Stimulated activated CD8-positive, alpha-beta memory T cell treated with anti-CD3 and anti-CD28 coated beads, Interleukin-7, amount 100 ng/mL, for 24 hours (primary cell): ENCODE data around the gene TMOD4.

Experiments
- DNase-seq: peaks from one replicate; pipeline ENCODE4 v3.0.0-alpha.2; 2020; ENCODE audit warnings: low read depth

Gene TMOD4

DNA sequence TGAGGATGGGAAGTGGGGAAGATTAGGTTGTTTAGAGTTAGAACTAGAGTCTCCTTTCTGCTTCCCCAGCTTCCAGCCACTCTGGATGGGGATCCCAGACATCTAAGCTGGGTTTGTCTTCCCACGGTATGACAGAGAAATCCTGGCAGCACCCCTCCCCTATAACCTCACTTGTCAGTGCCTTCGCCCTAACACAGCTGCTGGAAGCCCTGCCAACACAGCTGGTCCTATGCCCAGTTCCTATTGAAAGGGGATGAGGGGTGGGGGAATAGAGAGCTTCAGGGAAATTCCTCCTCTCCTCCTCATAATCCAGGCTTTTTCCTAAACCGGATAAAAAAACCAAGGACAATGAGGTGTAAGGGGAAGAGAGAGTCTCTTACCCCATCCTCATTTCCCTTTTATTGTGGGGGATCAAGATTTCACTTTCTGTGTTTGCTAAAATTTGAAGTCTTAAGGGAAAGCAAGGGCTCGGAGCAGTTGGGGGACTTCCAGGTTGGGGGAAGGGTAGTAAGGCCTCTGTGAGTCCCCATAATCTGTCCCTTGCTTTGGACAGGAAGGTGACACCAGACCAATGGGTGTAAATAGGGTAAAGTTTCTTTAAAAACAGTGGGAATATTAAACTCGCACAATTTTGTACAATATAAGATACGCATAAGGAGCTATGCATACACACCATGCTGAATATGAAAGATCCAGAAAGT is 590 bp downstream of the TMOD4 start:
- no peak for DNase-seq

DNA sequence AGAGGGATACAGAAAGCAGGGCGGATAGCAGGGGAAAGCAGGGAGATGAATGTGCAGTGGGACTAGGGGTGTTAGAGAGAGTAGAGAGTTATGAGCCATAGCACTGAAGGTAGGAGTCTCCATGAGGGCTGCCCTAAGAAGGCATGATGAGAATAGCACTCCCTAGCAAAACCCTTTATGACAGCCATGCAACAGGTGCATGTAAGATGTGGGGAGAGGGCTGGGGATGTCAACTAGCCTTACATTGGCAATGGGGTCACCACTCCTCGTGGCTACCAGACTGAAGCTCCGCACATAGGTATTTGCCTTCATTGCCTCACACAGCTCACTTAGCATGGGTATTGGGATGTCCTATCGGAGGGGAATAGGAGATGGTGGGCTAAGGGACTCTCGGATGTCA is 4.6 kb downstream of the TMOD4 start:
- no peak for DNase-seq

- DNase-seq = no peak
Observed at GRCh38 chr1:151167116-151167515, 8.7 kb downstream of the TMOD4 start.

GRCh38 chr1:151166505-151166956 is 9.2 kb downstream of the TMOD4 start:
- no peak for DNase-seq

GRCh38 chr1:151165738-151166504 is 9.9 kb downstream of the TMOD4 start, which contains the start of the genes LYSMD1 and SCNM1:
TSS of gene LYSMD1 (minus strand) at chr1:151165902. CDS start at chr1:151165258, 644 bp downstream.
TSS of gene SCNM1 (plus strand) at chr1:151166144. CDS start at chr1:151166153, 9 bp downstream.
- DNase-seq = peak; percentile 88

DNA sequence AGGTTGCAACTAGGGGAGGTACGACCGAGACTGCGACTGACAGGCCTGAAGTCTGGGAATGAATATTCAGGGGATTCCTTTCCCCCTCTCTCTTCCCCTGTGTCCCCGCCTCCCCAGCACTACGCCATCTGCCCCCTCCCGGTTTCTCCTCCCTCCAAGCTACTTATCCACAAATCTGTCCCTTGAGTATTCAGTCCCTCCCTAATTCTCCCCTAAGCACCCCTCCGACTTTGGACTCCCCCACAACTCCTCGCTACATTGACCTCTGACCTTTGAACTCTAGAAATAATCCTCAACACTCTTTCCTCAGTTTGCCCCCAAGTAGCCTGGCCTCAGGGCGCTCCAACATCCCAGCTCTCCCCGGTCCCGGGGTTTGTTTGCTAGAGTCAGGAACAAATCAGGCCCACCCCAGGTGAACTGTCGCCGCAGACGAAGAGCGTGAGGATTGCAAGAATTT is 10.5 kb downstream of the TMOD4 start:
- no peak for DNase-seq

DNA sequence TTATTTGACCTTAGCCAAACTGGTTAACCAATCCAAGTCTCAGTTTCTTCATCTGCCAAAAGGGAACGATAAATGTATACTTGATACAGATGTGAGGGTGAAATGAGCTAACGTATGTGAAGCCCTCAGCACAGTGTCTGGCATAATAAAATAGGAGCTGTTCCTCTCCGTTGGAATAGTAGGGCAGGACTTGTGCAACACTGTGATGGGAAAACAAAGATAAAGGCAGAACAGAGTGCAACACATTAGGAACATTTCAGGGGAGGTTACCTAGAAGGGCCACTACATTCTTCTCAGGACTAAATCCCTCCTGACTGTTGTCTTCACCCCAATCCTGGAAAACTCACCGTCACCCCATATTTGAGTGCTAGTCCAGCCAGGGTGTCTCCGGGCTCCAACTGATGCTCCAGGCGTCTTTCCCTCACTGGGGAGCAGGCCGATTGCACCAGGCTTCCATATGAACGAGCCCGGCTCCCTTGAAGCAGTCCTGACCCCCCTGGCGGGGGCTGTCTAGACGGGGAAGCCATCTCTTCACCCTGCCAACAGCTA is 11.0 kb downstream of the TMOD4 start:
- DNase-seq = no peak

DNA sequence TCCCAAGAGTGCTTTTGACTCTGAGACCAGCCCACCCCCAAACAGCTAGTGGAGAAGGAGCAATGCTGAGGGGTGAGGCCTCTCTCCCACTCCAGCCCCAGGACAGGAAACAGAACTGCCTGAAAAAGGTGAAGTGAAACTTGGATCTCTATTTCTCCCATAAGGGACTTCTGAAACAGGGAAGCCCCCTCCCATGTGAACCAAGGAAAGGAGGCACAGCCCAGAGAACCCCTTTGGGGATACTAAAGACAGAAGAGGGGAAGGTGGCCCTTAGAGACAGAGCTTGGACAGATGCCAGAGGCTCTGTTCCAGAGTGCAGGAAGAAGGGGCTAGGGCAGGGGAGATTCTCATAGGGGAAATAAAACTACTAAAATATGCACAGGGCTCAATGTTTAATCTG is 16.4 kb downstream of the TMOD4 start:
- DNase-seq = no peak

DNA sequence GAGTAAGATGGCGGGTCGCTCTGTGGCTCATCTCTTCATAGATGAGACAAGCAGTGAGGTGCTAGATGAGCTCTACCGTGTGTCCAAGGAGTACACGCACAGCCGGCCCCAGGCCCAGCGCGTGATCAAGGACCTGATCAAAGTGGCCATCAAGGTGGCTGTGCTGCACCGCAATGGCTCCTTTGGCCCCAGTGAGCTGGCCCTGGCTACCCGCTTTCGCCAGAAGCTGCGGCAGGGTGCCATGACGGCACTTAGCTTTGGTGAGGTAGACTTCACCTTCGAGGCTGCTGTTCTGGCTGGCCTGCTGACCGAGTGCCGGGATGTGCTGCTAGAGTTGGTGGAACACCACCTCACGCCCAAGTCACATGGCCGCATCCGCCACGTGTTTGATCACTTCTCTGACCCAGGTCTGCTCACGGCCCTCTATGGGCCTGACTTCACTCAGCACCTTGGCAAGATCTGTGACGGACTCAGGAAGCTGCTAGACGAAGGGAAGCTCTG is 17.0 kb downstream of the TMOD4 start:
- no peak for DNase-seq

- DNase-seq = no peak
Observed at GRCh38 chr1:151158326-151158725, 17.5 kb downstream of the TMOD4 start.

- no peak for DNase-seq
Observed at GRCh38 chr1:151157067-151157531, 18.7 kb downstream of the TMOD4 start.

GRCh38 chr1:151156515-151156819 is 19.3 kb downstream of the TMOD4 start, which contains the start of gene TNFAIP8L2:
TSS of gene TNFAIP8L2 (plus strand) at chr1:151156649. CDS start at chr1:151158698, 2,049 bp downstream.
- DNase-seq = peak; percentile 69

DNA sequence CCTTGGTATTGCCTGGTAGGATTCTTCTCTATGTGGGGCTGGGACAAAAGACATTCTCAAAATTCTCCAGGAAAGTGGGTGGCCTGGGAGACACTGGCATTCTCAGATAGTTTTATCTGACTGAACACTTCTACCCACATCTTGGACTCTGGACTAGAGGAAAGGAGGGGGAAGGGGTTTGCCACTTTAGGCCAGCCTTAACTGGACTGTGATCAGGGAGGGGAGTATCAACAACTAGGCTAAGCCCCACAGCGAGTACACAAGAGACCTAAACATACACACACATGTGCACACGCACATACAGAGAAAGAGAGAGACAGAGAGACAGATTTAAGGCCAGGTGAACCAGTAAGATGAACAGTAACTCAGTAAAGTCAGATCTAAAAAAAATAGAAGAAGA is 28.1 kb downstream of the TMOD4 start:
- no peak for DNase-seq

DNA sequence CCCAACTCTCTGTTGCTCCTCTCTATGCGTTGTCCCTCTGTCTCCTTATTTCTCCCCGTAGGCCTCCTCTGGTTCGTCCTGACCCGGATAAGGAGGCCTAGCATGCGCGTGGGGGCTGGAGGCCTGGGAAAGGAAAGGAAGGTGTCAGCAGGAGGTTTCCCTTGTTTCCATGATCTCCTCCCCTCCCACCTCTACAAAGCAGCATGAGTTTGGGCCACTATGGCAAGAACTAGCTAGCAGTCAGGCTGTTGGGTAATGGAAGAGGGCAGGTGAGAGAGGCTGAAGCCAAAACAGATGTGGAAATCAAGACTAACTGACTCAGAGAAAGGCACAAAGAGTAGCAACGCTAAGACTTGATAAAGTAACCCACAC is 28.7 kb downstream of the TMOD4 start:
- DNase-seq = no peak

GRCh38 chr1:151146412-151147131 is 29.2 kb downstream of the TMOD4 start, which contains the start of gene SEMA6C:
TSS of gene SEMA6C (minus strand) at chr1:151146631. CDS start at chr1:151142621, 4,010 bp downstream.
- peak; percentile 68 for DNase-seq

GRCh38 chr1:151146072-151146411 is 29.7 kb downstream of the TMOD4 start:
- no peak for DNase-seq

- DNase-seq = no peak
Observed at GRCh38 chr1:151145304-151146071, 30.3 kb downstream of the TMOD4 start.

GRCh38 chr1:151144474-151145303 is 31.1 kb downstream of the TMOD4 start:
- DNase-seq = no peak

GRCh38 chr1:151143986-151144385 is 31.8 kb downstream of the TMOD4 start:
- no peak for DNase-seq

DNA sequence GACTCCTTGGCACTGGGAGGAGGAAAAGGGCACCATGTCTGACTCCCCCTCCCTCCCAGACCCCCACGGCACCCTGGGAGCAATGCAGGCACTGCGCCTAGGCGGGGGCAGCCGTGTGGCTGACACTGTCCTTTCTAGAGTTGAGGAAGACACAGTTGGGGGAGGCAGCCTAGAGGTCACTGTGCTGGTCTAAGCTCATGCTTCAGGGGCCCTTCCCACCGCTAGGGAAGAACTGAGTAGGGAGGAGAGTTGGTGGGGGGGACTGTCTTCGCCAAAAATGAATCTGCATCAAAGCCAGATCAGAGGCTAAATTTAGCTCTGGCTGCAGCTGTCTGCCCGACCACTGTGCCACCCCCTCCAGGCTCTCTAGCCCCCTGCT is 32.7 kb downstream of the TMOD4 start:
- DNase-seq = no peak
